ENCODE data around the gene TSPAN9. TPM values are rescaled to one million over a fixed set of nuclear protein-coding genes. Genes with fewer than 3 reads are reported as not detected.

Gene TSPAN9
- total RNA-seq, 1 experiment from 2014 or later, result 7.7 TPM

DNA sequence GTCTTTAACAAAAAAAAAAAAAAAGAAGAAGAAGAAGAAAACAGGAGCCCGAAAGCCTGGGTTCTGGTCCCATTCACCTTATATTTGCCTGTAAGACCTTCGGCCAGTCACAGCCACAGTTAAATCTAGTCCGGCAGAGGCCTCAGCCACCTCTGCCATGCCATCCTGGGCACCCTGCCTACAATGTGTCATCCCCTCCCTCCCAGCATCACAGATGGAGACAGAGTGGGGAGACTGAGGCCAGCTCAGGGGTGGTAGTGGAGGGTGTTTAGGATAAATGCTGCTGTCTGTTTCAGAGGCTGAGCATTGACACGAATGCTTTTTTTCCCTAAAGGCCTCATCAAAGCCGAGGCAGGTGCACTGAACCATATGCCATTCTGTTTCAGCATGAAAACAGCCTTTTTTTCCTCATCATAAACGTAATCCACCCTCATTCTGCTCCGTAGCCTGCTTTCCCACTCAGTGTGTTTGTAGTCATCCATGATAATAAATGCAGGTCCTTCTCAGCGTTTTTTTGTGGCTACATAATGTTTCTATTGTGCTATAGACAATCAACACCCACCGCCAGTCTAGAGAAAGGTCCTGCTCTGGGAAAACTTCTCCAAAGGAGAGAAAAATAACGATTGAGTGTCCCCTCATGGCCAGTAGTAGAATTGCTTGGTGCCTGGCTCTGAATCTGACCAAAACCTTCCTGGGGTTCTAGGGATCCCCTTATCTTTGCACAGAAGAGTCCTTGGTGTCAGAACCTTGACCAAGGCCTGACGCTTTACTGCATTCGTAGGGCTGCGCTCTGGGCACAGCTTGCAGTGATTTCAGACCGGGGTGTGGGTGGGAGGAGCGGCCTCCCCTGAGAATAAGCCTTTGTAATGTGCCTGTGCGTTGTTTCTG, 41.1 kb upstream of the TSPAN9 start:
- no TSS peak for BruUV-seq (replicated peaks)
- H3K4me3 ChIP-seq (ENCODE audit: low read depth in 2 of 2, low read length in 2 of 2), result no peak overlapping the region

GRCh38 chr12:3036901-3037600, 40.1 kb upstream of the TSPAN9 start:
- POLR2A ChIA-PET, result no interaction called here
- H3K27ac ChIP-seq (ENCODE audit: low read length), result no peak overlapping the region
- no peaks in the 10 kb centered on the region for H3K36me3 ChIP-seq (ENCODE audit: control insufficient read depth, insufficient read depth, low read length)
- TF ChIP-seq SIN3A (IDR thresholded peaks at IDR 0.05; ENCODE audit: borderline replicate concordance, insufficient read depth, low read depth, low read length) (no peak), POLR2AphosphoS5 (IDR thresholded peaks at IDR 0.05; ENCODE audit: low read depth, low read length) (no peak), TCF7L2 (IDR thresholded peaks at IDR 0.05; ENCODE audit: low read depth, low read length) (no peak)
- TF ChIP-seq, protein P1, sequence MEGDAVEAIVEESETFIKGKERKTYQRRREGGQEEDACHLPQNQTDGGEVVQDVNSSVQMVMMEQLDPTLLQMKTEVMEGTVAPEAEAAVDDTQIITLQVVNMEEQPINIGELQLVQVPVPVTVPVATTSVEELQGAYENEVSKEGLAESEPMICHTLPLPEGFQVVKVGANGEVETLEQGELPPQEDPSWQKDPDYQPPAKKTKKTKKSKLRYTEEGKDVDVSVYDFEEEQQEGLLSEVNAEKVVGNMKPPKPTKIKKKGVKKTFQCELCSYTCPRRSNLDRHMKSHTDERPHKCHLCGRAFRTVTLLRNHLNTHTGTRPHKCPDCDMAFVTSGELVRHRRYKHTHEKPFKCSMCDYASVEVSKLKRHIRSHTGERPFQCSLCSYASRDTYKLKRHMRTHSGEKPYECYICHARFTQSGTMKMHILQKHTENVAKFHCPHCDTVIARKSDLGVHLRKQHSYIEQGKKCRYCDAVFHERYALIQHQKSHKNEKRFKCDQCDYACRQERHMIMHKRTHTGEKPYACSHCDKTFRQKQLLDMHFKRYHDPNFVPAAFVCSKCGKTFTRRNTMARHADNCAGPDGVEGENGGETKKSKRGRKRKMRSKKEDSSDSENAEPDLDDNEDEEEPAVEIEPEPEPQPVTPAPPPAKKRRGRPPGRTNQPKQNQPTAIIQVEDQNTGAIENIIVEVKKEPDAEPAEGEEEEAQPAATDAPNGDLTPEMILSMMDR (IDR thresholded peaks at IDR 0.05), result no peak
- TF ChIP-seq, protein P2, sequence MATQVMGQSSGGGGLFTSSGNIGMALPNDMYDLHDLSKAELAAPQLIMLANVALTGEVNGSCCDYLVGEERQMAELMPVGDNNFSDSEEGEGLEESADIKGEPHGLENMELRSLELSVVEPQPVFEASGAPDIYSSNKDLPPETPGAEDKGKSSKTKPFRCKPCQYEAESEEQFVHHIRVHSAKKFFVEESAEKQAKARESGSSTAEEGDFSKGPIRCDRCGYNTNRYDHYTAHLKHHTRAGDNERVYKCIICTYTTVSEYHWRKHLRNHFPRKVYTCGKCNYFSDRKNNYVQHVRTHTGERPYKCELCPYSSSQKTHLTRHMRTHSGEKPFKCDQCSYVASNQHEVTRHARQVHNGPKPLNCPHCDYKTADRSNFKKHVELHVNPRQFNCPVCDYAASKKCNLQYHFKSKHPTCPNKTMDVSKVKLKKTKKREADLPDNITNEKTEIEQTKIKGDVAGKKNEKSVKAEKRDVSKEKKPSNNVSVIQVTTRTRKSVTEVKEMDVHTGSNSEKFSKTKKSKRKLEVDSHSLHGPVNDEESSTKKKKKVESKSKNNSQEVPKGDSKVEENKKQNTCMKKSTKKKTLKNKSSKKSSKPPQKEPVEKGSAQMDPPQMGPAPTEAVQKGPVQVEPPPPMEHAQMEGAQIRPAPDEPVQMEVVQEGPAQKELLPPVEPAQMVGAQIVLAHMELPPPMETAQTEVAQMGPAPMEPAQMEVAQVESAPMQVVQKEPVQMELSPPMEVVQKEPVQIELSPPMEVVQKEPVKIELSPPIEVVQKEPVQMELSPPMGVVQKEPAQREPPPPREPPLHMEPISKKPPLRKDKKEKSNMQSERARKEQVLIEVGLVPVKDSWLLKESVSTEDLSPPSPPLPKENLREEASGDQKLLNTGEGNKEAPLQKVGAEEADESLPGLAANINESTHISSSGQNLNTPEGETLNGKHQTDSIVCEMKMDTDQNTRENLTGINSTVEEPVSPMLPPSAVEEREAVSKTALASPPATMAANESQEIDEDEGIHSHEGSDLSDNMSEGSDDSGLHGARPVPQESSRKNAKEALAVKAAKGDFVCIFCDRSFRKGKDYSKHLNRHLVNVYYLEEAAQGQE (IDR thresholded peaks at IDR 0.05; ENCODE audit: insufficient read depth in 1 of 2, low read depth in 2 of 2, low read length in 1 of 2), result no peak
- no TSS peak for BruUV-seq (replicated peaks)
- CTCF ChIA-PET, result no interaction called here
- intact Hi-C loops (cut with micrococcal nuclease; ENCODE audit: unreplicated experiment), result no loop called here
- no peak overlapping the region for H3K4me3 ChIP-seq (ENCODE audit: low read depth in 2 of 2, low read length in 2 of 2)
- no peaks in the 10 kb centered on the region for H3K4me1 ChIP-seq (ENCODE audit: control insufficient read depth, insufficient read depth, low read length)
- ATAC-seq (no peak), DNase-seq (ENCODE audit: low read depth, low spot score) (no peak)
- no peaks in the 10 kb centered on the region for H3K9me3 ChIP-seq (ENCODE audit: control insufficient read depth, insufficient read depth, low read depth, low read length)
- in situ Hi-C loops (cut with HindIII; ENCODE audit: low pct_unique_long_range_greater_than_20kb, low sequenced_read_pairs), result no loop called here
- no peaks in the 10 kb centered on the region for H3K27me3 ChIP-seq (ENCODE audit: control insufficient read depth, insufficient read depth, low read length)

More for the DNA sequence above, 41.1 kb upstream of the TSPAN9 start:
- in situ Hi-C loops (cut with HindIII; ENCODE audit: low pct_unique_long_range_greater_than_20kb, low sequenced_read_pairs) (no loop called here), intact Hi-C loops (cut with micrococcal nuclease; ENCODE audit: unreplicated experiment) (no loop called here)
- TF ChIP-seq, protein P2 (IDR thresholded peaks at IDR 0.05; ENCODE audit: insufficient read depth in 1 of 2, low read depth in 2 of 2, low read length in 1 of 2), result no peak
- TF ChIP-seq, protein P1 (IDR thresholded peaks at IDR 0.05), result peak; percentile 16; the same call in 1 of the 2 replicates
- TF ChIP-seq SIN3A (IDR thresholded peaks at IDR 0.05; ENCODE audit: borderline replicate concordance, insufficient read depth, low read depth, low read length), result no peak
- TF ChIP-seq POLR2AphosphoS5 (IDR thresholded peaks at IDR 0.05; ENCODE audit: low read depth, low read length), result no peak
- H3K9me3 ChIP-seq (ENCODE audit: control insufficient read depth, insufficient read depth, low read depth, low read length), result no peaks in the 10 kb centered on the region
- no peaks in the 10 kb centered on the region for H3K4me1 ChIP-seq (ENCODE audit: control insufficient read depth, insufficient read depth, low read length)
- POLR2A ChIA-PET, result no interaction called here
- CTCF ChIA-PET, result interaction anchor here (0.7 kb wide), 1 partner anchor 76 kb away, joined by 3 read pairs; no protein-coding TSS in a partner anchor
- H3K27ac ChIP-seq (ENCODE audit: low read length), result no peak overlapping the region
- H3K36me3 ChIP-seq (ENCODE audit: control insufficient read depth, insufficient read depth, low read length), result no peaks in the 10 kb centered on the region
- no peaks in the 10 kb centered on the region for H3K27me3 ChIP-seq (ENCODE audit: control insufficient read depth, insufficient read depth, low read length)
- no peak for DNase-seq (ENCODE audit: low read depth, low spot score)
- ATAC-seq, result no peak
